ENCODE results near the gene AGXT.

- TF ChIP-seq CTCF (IDR thresholded peaks at IDR 0.05 in 2 of 3, conservative IDR thresholded peaks at IDR 0.05 in 1 of 3; ENCODE audit: borderline replicate concordance in 1 of 3, insufficient read depth in 1 of 3, low read depth in 2 of 3, low read length in 2 of 3) (no peak), EZH2 (IDR thresholded peaks at IDR 0.05) (no peak), RAD21 (IDR thresholded peaks at IDR 0.05; ENCODE audit: low read depth) (no peak), CBX3 (IDR thresholded peaks at IDR 0.05; ENCODE audit: low read depth) (no peak), JUND (IDR thresholded peaks at IDR 0.05) (no peak), TCF7L2 (IDR thresholded peaks at IDR 0.05; ENCODE audit: borderline replicate concordance, extremely low read depth, insufficient read depth, insufficient read length) (no peak), CEBPB (IDR thresholded peaks at IDR 0.05; ENCODE audit: low read depth) (no peak)
Observed at GRCh38 chr2:240912878-240913809, 44.5 kb downstream of the AGXT start.
